HG03039 (cell line): ENCODE results near the gene ISCU.
"Not testable (repeated sequence)": the region's sequence is repeated elsewhere in the genome, so short reads cannot be mapped to it uniquely, and the experiment has no call there.

Experiments
- ATAC-seq: cut with Tn5 transposase; IDR thresholded peaks from one replicate; pipeline ENCODE4 v1.9.1; 2021; ENCODE audit warnings: mild to moderate bottlenecking, moderate library complexity; ENCODE audit not compliant: unreplicated experiment

Gene ISCU

GRCh38 chr12:108616359-108616758 lies 54.0 kb downstream of the ISCU start:
- ATAC-seq: no peak

GRCh38 chr12:108616941-108617858 lies 54.8 kb downstream of the ISCU start:
- peak; percentile 66 for ATAC-seq

- ATAC-seq: no peak
Observed at GRCh38 chr12:108618079-108618952, 55.9 kb downstream of the ISCU start.

GRCh38 chr12:108618953-108619274 lies 56.5 kb downstream of the ISCU start:
- not testable (repeated sequence) for ATAC-seq
